GM18520 (cell line): ENCODE results near the gene DMAC2.
"Not testable (repeated sequence)": the region's sequence is repeated elsewhere in the genome, so short reads cannot be mapped to it uniquely, and the experiment has no call there.

ENCODE experiments used
- ATAC-seq: cut with Tn5 transposase; IDR thresholded peaks from one replicate; pipeline ENCODE4 v1.9.1; 2021; ENCODE audit not compliant: unreplicated experiment

Gene DMAC2

GRCh38 chr19:41439441-41440222, at the start of gene DMAC2:
Gene DMAC2, minus strand, starts transcription at chr19:41439912. Its CDS starts 13 bp downstream, at chr19:41439899.
- ATAC-seq: peak; percentile 84

DNA sequence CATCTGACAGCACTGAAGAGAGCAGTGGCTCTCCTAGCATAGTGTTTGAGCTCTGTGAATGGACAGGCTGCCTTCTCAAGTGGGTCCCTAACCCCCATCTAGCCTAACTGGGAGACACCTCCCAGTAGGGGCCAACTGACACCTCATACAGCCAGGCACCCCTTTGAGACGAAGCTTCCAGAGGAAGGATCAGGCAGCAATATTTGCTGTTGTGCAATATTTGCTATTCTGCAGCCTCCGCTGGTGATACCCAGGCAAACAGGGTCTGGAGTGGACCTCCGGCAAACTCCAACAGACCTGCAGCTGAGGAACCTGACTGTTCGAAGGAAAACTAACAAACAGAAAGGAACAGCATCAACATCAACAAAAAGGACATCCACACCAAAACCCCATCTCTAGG, 47.2 kb upstream of the DMAC2 start:
- not testable (repeated sequence) for ATAC-seq

- ATAC-seq: no peak
Measured at GRCh38 chr19:41484822-41485221, 45.1 kb upstream of the DMAC2 start.

- ATAC-seq: no peak
Measured at GRCh38 chr19:41480336-41480735, 40.6 kb upstream of the DMAC2 start.

- ATAC-seq: no peak
Measured at GRCh38 chr19:41479757-41480191, 40.1 kb upstream of the DMAC2 start.

GRCh38 chr19:41478875-41479756, 39.4 kb upstream of the DMAC2 start:
- no peak for ATAC-seq

DNA sequence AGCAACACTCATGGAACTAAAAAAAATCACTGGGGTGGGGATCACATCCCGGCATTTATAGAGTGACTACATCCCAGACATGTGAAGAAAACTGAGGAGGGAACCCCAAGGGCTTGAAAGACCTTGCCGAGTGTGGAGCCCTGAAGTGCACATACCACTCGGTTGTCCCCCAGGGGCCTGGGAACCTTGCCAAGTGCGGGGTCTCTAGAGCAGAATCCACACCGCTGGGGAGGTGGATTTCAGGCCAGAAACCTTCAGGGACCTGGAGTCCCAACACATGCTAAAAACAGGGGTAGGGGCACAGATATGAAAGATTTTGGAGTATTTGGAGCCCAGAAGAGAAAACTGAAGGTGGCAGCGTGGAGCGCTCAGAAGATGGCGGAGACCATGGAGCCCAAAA, 38.5 kb upstream of the DMAC2 start:
- no peak for ATAC-seq

DNA sequence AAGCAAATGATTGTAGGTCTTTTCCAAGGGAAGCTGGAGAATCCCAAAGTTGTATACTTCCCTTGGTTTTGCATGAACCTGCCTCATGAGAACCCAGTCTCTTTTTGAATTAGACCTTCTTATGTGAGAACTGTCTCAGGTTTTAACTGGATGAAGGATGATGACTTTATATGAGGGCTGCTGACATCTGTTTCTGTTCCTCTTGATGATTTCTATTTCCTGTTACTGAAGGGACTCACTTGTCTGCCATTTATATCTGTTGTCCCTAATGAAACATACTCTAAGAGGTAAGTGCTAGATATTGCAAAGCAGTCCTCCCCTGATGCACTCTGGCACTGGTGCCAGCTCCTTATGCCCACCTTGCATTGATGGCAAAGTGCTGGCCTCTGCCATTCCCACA, 36.9 kb upstream of the DMAC2 start:
- ATAC-seq: no peak

DNA sequence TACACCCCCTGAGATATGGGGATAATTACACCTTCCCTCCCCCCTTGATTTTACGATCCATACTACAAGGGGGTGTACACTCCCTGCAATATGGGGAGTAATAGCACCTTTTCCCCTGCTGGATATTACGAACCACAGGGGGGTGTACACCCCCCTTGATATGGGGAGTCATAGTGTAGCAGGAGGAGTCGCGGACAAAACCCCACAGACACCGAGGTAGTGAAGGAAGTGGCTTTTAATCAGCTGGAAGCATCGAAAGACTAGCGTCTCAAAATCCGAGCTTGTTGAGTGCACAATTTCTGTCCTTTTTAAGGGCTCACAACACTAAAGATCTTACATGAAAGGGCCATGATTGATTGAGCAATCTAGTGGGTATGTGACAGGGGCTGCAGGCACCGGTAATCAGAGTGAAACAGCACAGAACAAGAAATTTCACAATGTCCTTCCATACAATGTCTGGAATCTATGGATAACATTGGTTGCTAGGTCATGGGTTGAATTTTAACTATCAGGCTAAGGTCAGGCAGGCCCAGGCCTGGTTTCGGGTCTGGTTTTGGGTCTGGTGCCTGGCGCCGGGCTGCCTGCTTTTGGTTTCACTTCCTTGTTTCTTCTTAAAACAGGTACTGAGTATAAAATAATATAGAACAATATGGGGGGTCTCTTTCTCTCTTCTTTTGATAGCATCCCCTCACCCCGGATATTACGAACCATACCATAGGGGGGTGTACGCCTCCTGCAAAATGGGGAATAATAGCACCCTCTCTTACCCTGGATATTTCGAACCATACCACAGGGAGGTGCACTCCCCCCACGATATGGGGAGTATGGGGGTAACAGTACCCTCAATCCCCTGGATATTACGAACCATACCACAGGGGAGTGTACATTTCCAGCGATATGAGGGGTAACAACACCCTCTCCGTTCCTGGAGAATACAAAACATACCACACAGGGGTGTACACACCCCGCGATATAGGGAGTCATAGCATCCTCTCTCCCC, 23.8 kb upstream of the DMAC2 start:
- not testable (repeated sequence) for ATAC-seq

GRCh38 chr19:41462497-41462896, 22.8 kb upstream of the DMAC2 start:
- no peak for ATAC-seq

DNA sequence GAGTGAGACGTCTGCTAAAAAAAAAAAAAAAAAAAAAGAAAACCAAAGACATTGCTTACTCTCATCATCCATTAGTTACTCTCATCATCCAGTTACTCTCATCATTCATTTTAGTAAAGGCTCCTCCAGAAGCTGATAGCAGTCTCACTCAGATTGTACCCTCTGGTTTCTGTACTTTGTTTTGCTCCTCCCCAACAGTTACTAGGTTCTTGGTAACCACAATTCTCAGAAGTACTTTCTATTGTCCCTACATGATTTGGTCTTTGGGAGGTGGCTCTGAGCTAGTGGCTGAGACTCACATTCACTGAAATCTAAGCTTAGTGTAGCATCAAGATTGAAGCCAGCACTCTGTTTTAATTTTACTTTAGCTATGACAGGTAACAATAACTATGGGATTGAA, 17.5 kb upstream of the DMAC2 start:
- ATAC-seq: peak; percentile 69

DNA sequence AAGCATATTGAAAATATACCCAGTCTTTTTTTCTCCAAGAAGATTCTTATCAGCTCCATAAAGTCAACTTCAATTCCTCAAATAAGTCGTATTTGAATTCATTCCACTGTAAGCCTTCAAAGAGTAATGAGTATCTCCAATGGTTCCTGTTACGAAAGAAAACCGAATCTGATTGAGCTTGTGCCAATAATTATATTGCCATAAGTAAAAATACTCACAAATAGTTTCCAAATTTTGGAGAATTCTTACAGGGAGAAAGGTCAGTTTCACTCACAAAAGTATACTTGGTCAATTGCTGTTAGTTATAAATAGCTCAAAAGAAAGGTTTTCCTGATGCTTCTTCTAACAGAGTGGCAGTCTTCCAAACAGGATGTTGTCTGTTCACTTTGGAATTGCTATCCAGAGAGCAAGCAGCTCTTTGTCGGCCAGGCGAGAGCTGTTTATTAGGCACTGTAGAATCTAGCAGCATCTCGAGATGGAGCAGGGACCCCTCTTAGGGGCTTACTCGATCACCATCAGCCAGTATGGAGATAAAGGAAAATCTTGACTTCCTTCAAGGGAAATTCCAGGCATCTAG, 16.7 kb upstream of the DMAC2 start:
- ATAC-seq: no peak

DNA sequence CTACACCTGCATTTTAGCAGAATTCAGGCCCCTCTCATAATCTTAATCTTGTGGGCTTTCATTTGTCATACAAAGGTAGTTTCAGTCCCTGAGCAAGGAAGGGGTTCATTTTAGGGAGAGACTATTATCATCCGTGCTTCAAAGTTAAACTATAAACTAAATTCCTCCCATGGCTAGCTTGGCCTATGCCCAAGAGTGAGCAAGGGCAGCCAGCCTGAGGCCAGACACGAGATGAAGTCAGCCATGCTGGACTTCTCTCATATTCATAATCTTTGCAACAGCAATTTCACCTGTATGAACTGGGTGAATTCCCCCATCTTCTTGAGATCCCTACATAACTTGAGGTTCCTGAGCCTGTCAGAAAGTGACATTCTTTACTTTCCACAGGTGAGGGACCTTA, 16.2 kb upstream of the DMAC2 start:
- no peak for ATAC-seq

DNA sequence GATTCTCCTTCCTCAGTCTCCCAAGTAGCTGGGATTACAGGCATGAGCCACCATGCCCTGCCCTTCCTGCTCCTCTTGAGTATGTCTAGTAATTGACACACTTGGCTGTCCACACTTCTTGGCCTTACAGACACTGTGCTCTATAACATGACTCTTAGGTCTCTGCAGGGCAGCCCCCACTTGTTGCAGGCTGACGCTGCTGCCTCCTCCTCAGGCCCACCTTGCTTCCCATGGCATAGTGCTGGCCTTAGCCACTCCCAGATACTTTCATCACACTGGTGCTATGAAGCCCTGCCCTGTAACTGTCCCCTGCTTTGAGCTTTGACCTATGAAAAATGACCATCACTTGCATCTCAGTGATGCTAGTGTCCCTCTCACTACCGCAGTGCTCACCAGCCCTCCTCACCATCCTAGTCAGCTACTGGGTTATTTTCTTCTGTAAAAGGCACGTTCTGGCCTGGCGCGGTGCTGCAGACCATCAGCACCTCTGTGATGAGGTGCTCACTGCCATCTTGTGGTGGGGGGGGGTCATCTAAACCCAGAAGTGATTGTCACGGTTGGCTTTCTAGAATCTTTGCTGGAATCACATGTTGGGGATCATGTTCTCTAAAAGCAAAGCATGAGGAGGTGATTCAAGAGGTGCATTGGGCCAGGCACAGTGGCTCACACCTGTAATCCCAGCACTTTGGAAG, 13.0 kb upstream of the DMAC2 start:
- no peak for ATAC-seq

DNA sequence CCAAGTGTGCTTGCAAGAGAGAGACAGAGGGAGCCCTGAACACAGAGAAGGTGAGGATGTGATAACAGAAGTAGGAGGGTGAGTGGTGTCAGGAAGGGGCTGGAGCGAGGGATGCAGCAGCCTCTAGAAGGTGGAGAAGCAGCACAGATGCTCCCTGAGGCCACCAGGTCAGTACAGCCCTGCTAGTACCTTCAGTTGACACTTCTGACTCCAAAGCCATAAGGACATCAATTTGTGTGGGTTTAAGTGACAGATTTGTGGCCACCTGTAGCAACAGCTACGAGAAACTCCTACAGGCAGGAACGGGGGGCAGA, 10.1 kb upstream of the DMAC2 start:
- no peak for ATAC-seq

- no peak for ATAC-seq
Measured at GRCh38 chr19:41449079-41449864, 9.6 kb upstream of the DMAC2 start.

- ATAC-seq: no peak
Measured at GRCh38 chr19:41447732-41448332, 8.1 kb upstream of the DMAC2 start.

DNA sequence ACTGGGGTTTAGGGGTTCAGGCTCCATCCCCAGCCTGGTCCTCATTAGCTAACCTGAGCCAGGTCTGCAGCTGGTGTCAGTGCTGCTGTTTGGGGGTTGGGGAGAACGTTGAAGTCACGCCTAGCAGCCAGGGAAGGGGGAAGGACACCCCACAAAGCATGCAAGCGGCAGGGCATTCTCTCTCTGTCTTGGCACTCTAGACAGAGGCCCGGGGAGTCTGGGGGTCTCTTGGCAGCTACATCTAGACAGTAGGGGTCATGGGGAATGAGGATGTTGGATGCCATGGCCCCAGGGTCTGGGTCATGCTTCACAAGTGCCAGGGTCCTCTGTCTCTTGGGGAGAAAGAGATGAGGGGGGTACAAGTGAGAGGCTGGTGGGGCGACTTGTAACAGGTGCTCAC, 5.9 kb upstream of the DMAC2 start:
- no peak for ATAC-seq
